ENCODE data around the gene TBC1D22A.

Gene TBC1D22A

DNA sequence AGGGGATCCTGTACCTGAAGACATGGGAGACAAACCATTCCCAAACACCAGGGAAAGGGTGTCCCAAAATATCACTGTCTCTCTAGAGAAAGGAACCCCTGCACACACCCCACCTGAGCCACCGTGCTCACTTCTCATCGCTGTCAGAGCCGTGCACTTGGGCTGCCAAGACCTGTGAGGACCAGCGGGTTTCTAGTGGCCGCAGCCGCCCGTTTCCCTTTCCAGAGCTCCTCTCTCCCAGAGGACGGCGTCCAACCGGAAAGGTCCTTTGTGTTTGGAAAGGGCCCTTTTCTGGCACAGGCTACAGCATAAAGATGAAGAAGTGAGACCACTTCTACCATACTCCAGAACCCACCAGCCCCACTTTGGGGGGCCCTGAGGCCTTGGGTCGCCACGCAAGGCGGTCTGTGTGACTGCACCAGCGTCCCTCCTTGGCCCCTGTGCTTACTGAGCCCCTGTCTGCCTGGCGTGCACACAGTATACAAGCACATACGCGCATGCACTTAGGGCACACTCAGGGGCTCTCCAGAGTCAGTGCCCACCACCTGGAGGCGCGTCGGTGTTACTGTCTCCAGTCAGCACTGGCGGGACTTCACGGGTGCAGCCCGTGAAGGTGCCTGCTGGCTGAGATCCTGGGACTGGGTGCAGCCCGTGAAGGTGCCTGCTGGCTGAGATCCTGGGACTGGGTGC is 381.8 kb downstream of the TBC1D22A start:
- Histone ChIP-seq H3K4me1 (ENCODE audit: control insufficient read depth, insufficient read depth, low read length) (no peaks in the 10 kb centered on the region), H3K36me3 (ENCODE audit: insufficient read depth, low read length) (no peaks in the 10 kb centered on the region), H3K4me3 (ENCODE audit: low read length) (no peak overlapping the region), H3K9ac (ENCODE audit: low read depth, low read length) (no peak overlapping the region), H3K4me2 (ENCODE audit: low read length) (no peak overlapping the region), H3K9me3 (replicated peaks; ENCODE audit: low read length) (no peaks in the 10 kb centered on the region), H3K27me3 (ENCODE audit: control insufficient read depth, insufficient read depth, low read length) (no peaks in the 10 kb centered on the region)

- Histone ChIP-seq H3K9me3 (replicated peaks; ENCODE audit: low read length) (no peaks in the 10 kb centered on the region), H3K4me3 (ENCODE audit: low read length) (no peak overlapping the region), H3K4me2 (ENCODE audit: low read length) (no peak overlapping the region), H3K4me1 (ENCODE audit: control insufficient read depth, insufficient read depth, low read length) (no peaks in the 10 kb centered on the region), H3K36me3 (ENCODE audit: insufficient read depth, low read length) (no peaks in the 10 kb centered on the region), H3K9ac (ENCODE audit: low read depth, low read length) (no peak overlapping the region), H3K27me3 (ENCODE audit: control insufficient read depth, insufficient read depth, low read length) (no peaks in the 10 kb centered on the region)
Measured at GRCh38 chr22:47144791-47145425, 382.5 kb downstream of the TBC1D22A start.

DNA sequence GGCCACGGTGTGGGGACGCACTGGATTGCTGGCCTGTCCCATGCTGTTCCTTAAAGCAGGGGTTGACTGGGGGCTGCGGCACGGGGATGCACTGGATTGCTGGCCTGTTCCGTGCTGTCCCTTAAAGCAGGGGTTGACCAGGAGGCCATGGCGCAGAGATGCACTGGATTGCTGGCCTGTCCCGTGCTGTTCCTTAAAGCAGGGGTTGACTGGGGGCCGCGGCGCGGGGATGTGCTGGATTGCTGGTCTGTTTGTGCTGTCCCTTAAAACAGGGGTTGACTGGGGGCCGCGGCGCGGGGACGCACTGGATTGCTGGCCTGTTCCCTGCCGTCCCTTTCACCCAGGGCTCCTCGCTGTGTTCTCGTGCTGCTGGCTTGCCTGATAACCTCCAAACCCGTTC is 383.4 kb downstream of the TBC1D22A start:
- H3K4me1 ChIP-seq (ENCODE audit: control insufficient read depth, insufficient read depth, low read length): no peaks in the 10 kb centered on the region
- H3K4me3 ChIP-seq (ENCODE audit: low read length): no peak overlapping the region
- H3K36me3 ChIP-seq (ENCODE audit: insufficient read depth, low read length): no peaks in the 10 kb centered on the region
- no peaks in the 10 kb centered on the region for H3K27me3 ChIP-seq (ENCODE audit: control insufficient read depth, insufficient read depth, low read length)
- no peaks in the 10 kb centered on the region for H3K9me3 ChIP-seq (replicated peaks; ENCODE audit: low read length)
- no peak overlapping the region for H3K9ac ChIP-seq (ENCODE audit: low read depth, low read length)
- H3K4me2 ChIP-seq (ENCODE audit: low read length): no peak overlapping the region

DNA sequence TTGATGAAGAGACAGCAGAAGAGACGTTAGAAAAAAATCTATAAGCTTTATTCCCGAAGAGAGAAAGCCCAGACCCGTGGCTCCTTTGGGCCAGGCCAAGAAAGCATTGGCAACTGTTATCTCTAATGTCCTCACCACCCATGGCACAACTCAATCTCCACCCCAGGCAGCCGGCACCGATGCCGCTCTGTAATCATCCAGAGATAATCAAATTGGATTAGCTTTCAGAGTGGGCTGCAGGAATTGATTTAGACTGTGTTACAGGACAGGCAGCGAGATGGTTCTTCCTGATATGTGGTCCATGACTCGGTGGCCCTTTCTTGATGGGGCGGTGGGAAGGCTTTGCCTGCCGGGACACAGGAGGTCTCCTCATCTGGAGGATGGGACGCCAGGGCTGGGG is 383.9 kb downstream of the TBC1D22A start:
- H3K4me3 ChIP-seq (ENCODE audit: low read length): no peak overlapping the region
- peaks cover 3% of the 10 kb centered on the region for H3K4me1 ChIP-seq (ENCODE audit: control insufficient read depth, insufficient read depth, low read length)
- H3K27me3 ChIP-seq (ENCODE audit: control insufficient read depth, insufficient read depth, low read length): no peaks in the 10 kb centered on the region
- H3K9me3 ChIP-seq (replicated peaks; ENCODE audit: low read length): no peaks in the 10 kb centered on the region
- no peaks in the 10 kb centered on the region for H3K36me3 ChIP-seq (ENCODE audit: insufficient read depth, low read length)
- H3K9ac ChIP-seq (ENCODE audit: low read depth, low read length): no peak overlapping the region
- no peak overlapping the region for H3K4me2 ChIP-seq (ENCODE audit: low read length)

DNA sequence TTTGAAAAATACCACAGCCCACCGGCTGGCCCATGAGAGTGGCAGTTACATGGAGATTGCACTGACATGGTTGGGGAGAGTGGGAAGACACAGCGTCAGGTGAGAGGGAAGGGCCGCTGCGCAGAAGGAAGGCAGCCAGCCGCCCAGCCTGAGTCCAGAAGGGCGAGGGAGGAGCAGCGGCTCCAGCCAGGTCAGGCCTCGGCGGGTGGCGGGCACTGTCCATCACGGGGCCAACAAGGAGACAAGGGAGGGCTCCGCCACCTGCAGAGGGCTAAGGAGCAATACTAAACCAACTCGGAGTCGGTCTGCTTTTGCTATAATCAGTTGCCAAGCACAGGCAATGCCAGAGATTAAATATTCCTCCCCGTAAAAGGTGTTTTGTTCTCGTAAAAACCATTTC is 384.5 kb downstream of the TBC1D22A start:
- Histone ChIP-seq H3K4me3 (ENCODE audit: low read length) (no peak overlapping the region), H3K27me3 (ENCODE audit: control insufficient read depth, insufficient read depth, low read length) (no peaks in the 10 kb centered on the region), H3K4me2 (ENCODE audit: low read length) (no peak overlapping the region), H3K9me3 (replicated peaks; ENCODE audit: low read length) (no peaks in the 10 kb centered on the region), H3K9ac (ENCODE audit: low read depth, low read length) (no peak overlapping the region), H3K36me3 (ENCODE audit: insufficient read depth, low read length) (no peaks in the 10 kb centered on the region), H3K4me1 (ENCODE audit: control insufficient read depth, insufficient read depth, low read length) (peaks cover 7% of the 10 kb centered on the region)

DNA sequence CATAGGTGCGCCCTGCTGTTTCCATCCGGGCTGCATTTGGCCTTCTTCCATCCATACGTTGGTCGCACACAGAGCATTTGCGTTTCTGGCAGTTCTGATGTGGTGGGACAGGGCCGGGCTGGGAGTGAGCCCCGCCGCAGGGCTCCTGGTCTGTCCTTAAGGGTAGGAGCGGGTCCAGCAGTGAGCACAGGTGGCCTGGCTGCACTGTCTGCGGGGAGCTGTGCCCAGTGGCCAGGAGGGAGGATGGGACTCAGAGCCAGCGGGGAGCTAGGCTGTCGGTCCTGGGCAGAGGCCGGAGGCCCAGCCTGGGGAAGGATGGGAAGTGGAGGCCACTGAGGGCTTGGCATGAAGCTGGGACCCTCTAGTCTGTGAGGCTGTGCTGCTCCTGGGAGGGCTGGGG is 385.1 kb downstream of the TBC1D22A start:
- H3K9me3 ChIP-seq (replicated peaks; ENCODE audit: low read length): no peaks in the 10 kb centered on the region
- H3K27me3 ChIP-seq (ENCODE audit: control insufficient read depth, insufficient read depth, low read length): no peaks in the 10 kb centered on the region
- H3K4me2 ChIP-seq (ENCODE audit: low read length): no peak overlapping the region
- no peak overlapping the region for H3K4me3 ChIP-seq (ENCODE audit: low read length)
- H3K9ac ChIP-seq (ENCODE audit: low read depth, low read length): no peak overlapping the region
- no peaks in the 10 kb centered on the region for H3K36me3 ChIP-seq (ENCODE audit: insufficient read depth, low read length)
- peaks cover 7% of the 10 kb centered on the region for H3K4me1 ChIP-seq (ENCODE audit: control insufficient read depth, insufficient read depth, low read length)

DNA sequence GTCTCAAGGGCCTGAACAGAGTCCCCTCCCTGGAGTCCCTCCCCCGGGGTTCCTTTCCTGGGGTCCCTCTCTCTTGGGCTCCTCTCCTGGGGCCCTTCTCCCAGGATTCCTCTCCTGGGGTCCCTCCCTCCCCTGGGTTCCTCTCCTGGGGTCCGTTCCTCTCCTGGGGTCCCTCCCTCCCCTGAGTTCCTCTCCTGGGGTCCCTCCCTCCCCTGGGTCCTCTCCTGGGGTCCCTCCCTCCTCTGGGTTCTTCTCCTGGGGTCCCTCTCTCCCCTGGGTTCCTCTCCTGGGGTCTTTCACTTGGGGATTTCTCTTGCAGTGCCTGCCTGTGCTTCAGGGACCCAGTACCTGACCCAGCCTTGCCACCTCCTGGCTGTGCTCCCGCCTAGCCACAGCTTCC is 386.1 kb downstream of the TBC1D22A start:
- H3K36me3 ChIP-seq (ENCODE audit: insufficient read depth, low read length): no peaks in the 10 kb centered on the region
- no peak overlapping the region for H3K9ac ChIP-seq (ENCODE audit: low read depth, low read length)
- no peaks in the 10 kb centered on the region for H3K27me3 ChIP-seq (ENCODE audit: control insufficient read depth, insufficient read depth, low read length)
- no peak overlapping the region for H3K4me3 ChIP-seq (ENCODE audit: low read length)
- no peaks in the 10 kb centered on the region for H3K9me3 ChIP-seq (replicated peaks; ENCODE audit: low read length)
- peaks cover 7% of the 10 kb centered on the region for H3K4me1 ChIP-seq (ENCODE audit: control insufficient read depth, insufficient read depth, low read length)
- no peak overlapping the region for H3K4me2 ChIP-seq (ENCODE audit: low read length)

- peaks cover 11% of the 10 kb centered on the region for H3K4me1 ChIP-seq (ENCODE audit: control insufficient read depth, insufficient read depth, low read length)
- no peaks in the 10 kb centered on the region for H3K36me3 ChIP-seq (ENCODE audit: insufficient read depth, low read length)
- H3K4me2 ChIP-seq (ENCODE audit: low read length): no peak overlapping the region
- no peaks in the 10 kb centered on the region for H3K9me3 ChIP-seq (replicated peaks; ENCODE audit: low read length)
- H3K9ac ChIP-seq (ENCODE audit: low read depth, low read length): no peak overlapping the region
- H3K27me3 ChIP-seq (ENCODE audit: control insufficient read depth, insufficient read depth, low read length): no peaks in the 10 kb centered on the region
- H3K4me3 ChIP-seq (ENCODE audit: low read length): no peak overlapping the region
Measured at GRCh38 chr22:47148956-47149728, 386.7 kb downstream of the TBC1D22A start.

- Histone ChIP-seq H3K4me2 (ENCODE audit: low read length) (no peak overlapping the region), H3K27me3 (ENCODE audit: control insufficient read depth, insufficient read depth, low read length) (no peaks in the 10 kb centered on the region)
Measured at GRCh38 chr22:47149976-47150375, 387.5 kb downstream of the TBC1D22A start.

GRCh38 chr22:47150426-47150825 is 388.0 kb downstream of the TBC1D22A start:
- Histone ChIP-seq H3K4me3 (ENCODE audit: low read length) (no peak overlapping the region), H3K9ac (ENCODE audit: low read depth, low read length) (no peak overlapping the region), H3K4me2 (ENCODE audit: low read length) (no peak overlapping the region), H3K9me3 (replicated peaks; ENCODE audit: low read length) (no peaks in the 10 kb centered on the region), H3K36me3 (ENCODE audit: insufficient read depth, low read length) (no peaks in the 10 kb centered on the region), H3K27me3 (ENCODE audit: control insufficient read depth, insufficient read depth, low read length) (no peaks in the 10 kb centered on the region), H3K4me1 (ENCODE audit: control insufficient read depth, insufficient read depth, low read length) (peaks cover 23% of the 10 kb centered on the region)

More at GRCh38 chr22:47149976-47150375, 387.5 kb downstream of the TBC1D22A start:
- H3K9me3 ChIP-seq (replicated peaks; ENCODE audit: low read length): no peaks in the 10 kb centered on the region
- no peak overlapping the region for H3K4me3 ChIP-seq (ENCODE audit: low read length)
- no peak overlapping the region for H3K9ac ChIP-seq (ENCODE audit: low read depth, low read length)
- no peaks in the 10 kb centered on the region for H3K36me3 ChIP-seq (ENCODE audit: insufficient read depth, low read length)
- peaks cover 19% of the 10 kb centered on the region for H3K4me1 ChIP-seq (ENCODE audit: control insufficient read depth, insufficient read depth, low read length)

GRCh38 chr22:47151064-47151463 is 388.6 kb downstream of the TBC1D22A start:
- Histone ChIP-seq H3K36me3 (ENCODE audit: insufficient read depth, low read length) (no peaks in the 10 kb centered on the region), H3K4me2 (ENCODE audit: low read length) (no peak overlapping the region), H3K9me3 (replicated peaks; ENCODE audit: low read length) (no peaks in the 10 kb centered on the region), H3K4me1 (ENCODE audit: control insufficient read depth, insufficient read depth, low read length) (peaks cover 25% of the 10 kb centered on the region), H3K9ac (ENCODE audit: low read depth, low read length) (no peak overlapping the region), H3K4me3 (ENCODE audit: low read length) (no peak overlapping the region), H3K27me3 (ENCODE audit: control insufficient read depth, insufficient read depth, low read length) (no peaks in the 10 kb centered on the region)
